HG02610 (cell line): ENCODE data around the gene UGT2B7.
"Not testable (repeated sequence)": the region's sequence is repeated elsewhere in the genome, so short reads cannot be mapped to it uniquely, and the experiment has no call there.

Experiments
- ATAC-seq: cut with Tn5 transposase; IDR thresholded peaks from one replicate; pipeline ENCODE4 v1.9.1; 2021; ENCODE audit warnings: mild to moderate bottlenecking, moderate library complexity; ENCODE audit not compliant: unreplicated experiment

UGT2B7 gene

GRCh38 chr4:69096111-69096656, at the start of gene UGT2B7:
Gene UGT2B7, plus strand, starts transcription at chr4:69096474. Its CDS starts 47 bp downstream, at chr4:69096521.
- no peak for ATAC-seq

DNA sequence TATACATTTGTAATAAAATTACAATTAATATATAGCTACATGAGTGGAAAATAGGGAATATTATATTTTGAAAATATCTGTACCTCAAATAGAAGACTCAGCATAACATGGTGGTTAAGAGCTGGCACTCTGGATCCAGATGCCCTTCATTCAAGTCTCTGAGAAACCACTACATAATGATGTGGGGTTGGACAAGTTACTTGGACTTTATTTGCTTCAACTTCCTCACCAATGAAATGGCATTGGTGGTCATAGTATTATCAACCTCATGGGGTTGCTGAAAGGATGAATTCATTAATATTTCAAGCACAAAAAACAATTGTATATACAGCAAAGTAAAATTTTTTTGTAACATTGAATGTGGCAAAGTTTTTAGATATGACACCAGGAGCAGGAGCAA, 46.4 kb upstream of the UGT2B7 start:
- no peak for ATAC-seq

- ATAC-seq = not testable (repeated sequence)
Measured at GRCh38 chr4:69050853-69051575, 45.3 kb upstream of the UGT2B7 start.

DNA sequence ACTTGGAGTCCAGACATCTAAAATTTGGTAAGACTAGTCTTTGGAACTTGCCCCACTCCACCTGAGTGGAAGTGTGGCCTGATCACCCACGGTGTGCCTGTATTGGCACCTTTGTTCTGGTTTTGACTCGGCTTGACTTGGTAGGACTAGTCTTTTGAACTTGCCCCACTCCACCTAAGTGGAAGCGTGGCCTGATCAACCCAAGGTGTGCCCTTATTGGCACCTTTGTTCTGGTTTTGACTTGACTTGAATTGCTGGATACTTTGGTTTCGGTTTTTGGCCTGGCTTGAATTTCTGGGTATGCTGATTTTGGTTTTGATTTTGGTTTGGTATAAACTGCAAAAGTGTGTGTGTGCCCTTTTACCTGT, 44.7 kb upstream of the UGT2B7 start:
- no peak for ATAC-seq

DNA sequence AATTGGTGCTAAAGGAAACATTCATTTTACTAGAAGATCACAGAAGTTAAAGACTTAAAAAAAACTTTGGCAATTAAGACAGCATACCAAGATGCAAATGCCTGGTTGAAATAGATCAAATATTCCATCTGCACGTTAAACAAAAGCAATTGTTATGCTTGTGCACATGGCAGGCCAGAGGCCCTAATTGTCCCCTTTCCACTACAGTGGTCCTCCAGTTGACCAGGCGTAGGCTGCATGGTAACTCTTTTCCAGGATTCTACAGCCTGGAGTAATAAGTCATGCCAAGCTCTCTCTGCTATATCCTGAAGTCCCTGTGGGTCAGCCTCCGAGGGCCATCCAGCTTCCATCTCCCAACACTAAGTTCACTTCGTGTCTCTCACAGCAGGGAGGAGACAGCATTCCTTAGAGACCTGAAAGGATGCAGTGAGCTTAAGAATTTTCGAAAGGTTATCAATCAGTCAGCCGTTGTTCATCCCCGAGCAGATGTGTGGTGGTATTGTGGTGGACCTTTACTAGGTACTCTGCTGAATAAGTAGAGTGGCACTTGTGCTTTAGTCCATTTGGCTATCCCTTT, 42.9 kb upstream of the UGT2B7 start:
- not testable (repeated sequence) for ATAC-seq

DNA sequence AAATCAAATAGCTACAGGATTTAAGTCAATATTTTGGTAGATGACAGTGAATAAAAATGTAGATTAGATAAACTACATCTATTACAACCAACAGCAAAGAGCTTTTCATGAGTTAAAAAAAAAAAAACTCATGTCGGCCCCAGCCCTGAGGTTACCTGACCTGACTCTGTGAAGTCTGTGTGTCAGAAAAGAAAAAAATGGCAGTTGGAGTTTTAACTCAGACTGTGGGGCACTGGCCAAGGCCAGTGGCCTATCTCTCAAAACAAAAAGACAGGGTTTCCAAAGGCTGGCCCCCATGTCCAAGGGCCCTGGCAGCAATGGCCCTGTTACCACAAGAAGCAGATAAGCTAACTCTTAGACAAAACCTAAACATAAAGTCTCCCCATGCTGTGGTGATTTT, 42.2 kb upstream of the UGT2B7 start:
- ATAC-seq = not testable (repeated sequence)

DNA sequence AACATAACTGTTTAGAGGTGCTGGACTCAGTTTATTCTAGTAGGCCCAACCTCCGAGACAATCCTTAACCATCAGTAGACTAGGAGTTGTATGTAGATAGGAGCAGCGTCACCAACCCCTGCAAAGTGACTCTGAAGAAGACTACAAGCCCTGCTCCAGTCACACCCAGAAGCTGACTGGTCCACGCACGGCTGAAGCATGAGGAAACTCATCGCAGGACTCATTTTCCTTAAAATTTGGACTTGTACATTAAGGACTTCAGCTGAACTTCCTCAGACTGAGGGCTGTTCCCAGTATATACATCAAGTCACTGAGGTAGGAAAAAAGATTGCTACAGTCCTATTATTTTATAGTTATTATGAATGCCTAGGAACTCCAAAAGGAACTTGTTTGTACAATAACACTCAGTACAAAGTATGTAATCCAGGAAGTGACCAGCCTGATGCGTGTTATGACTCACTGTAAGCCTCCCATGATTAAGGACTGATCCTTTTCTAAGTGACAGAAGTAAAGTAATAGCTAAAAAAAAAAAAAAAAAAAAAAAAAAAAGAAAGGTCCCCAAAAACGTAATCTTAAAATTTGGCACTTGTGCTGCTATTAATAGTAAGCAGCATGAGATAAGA, 41.6 kb upstream of the UGT2B7 start:
- ATAC-seq = peak; percentile 57

DNA sequence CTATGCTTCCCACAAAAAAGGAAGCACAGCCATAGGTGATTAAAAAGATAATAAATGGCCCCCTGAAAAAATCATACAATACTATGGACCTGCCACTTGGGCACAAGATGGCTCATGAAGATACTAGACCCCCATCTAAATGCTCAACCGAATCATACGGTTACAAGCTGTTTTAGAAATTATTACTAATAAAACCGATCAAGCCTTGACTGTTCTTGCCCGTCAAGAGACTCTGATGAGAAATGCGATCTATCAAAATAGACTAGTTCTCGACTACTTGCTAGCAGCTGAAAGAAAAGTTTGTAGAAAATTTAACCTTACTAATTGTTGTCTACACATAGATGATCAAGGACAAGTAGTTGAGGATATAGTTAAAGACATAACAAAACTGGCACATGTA, 40.1 kb upstream of the UGT2B7 start:
- no peak for ATAC-seq

- peak; percentile 39 for ATAC-seq
Measured at GRCh38 chr4:69056921-69057550, 39.2 kb upstream of the UGT2B7 start.

GRCh38 chr4:69057620-69058409, 38.5 kb upstream of the UGT2B7 start:
- ATAC-seq = peak; percentile 80

GRCh38 chr4:69058410-69059059, 37.7 kb upstream of the UGT2B7 start:
- ATAC-seq = no peak

DNA sequence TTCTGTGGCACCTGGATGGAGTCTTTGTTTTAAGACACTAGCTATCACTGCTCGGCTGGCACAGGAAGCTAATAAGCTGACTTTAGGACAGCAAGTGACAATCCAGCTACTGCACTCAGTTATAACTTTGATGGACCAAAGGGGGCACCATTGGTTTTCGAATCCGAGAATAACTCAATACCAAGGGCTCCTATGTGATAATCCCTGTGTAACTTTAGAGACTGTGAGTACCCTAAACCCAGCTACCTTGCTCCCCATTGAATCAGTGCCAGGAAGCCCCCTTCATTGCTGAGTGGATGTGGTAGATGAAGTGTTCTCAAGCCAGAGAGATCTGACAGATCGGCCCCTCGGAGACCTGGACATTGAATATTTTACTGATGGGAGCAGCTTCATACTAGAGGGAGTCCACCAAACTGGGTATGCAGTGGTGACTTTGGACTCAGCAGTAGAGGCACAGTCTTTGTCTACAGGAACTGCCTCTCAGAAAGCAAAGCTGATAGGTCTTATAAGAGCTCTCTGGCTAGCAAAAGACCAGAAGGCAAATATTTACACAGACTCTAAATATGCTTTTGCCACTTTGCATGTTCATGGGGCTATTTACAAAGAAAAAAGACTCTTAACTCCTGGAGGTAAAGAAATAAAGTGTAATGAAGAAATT, 35.5 kb upstream of the UGT2B7 start:
- ATAC-seq = no peak

DNA sequence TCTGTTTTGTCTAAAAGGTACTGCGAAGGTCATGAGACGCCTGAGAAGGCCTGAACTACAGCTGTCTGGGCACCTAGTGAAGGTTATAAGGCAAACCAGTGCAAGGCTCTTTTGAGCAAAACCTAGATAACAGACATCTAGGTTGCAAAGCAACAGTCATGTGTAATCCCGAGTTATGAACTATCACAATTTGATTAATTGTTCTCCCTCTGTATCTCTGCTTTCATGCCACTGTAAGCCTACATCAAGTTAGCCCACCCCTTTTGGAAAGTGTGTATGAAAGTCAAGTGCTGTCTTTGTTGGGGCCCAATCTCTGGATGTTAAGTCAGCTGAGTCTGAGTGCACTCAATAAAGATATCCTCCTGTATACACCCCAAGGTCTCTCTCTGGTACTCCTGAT, 31.9 kb upstream of the UGT2B7 start:
- no peak for ATAC-seq

DNA sequence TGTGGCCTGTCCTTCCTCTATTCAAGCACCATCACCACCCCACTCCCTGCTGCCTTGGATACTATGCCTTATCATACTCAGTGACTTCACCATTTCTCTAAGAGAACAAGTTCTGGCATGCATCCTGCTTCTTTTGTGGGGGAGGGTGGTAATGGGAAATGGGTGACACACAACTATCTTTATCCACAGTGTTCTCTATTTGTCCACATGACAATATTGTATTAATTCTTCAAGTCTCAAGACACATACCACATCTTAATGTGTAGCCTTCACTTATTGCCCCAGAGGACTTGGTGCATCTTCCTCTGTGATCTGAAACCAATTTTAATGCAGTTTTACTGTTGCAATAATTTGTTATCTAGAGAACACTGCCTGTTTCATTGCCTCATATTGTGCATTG, 29.3 kb upstream of the UGT2B7 start:
- ATAC-seq = no peak

DNA sequence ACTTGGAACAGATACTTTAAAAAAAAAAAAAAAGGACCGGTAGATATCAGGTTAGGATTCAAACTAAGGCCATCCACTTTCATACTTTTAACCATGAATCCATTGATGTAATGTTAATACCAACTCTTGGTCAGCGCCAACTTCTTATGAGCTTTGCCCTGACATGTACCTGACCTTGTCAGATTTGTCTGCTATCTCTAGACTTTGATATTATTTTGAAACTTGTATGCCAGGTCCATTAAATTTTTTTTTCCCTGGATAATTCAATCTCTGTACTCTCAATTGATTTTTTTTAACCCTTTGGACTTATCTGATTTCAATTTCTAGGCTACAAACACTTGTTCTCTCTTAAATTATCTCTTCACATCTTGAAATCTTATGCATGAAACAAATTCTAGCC, 27.2 kb upstream of the UGT2B7 start:
- ATAC-seq = no peak

DNA sequence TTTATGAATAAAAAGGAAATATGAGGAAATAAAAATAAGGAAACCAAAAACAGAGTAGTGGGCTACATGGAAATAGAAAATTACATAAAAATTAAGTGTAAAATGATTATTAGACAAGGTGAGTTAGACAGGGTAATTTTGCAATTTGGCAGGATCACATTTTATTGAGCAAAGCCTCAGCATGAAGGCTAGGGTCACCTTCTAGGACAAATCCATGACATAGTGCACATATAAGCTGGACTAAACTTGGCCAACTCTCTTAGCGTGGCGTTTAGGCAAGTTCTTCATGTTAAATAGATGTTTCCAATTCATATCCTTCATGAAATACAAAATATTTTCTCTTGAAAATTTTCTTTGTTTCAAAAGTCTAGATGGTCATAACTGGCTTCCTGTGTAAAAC, 25.7 kb upstream of the UGT2B7 start:
- no peak for ATAC-seq

DNA sequence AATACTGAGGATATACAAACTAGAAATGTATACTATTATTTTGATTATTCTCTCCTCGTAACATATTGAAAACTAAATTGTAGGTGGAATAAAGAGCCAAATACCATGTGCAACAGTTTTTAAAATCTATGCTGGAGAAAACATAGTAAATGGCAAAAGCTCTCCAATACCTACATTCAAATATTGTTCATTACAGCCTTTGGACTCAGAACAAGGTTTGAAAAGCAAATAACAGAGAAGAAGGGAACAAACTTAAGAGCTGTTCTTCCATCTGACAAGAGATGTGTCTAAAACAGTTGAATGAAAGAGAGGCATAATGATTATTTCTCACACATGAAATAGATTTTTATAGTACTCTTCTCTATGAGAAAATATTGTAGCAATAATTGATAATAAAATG, 25.0 kb upstream of the UGT2B7 start:
- no peak for ATAC-seq

DNA sequence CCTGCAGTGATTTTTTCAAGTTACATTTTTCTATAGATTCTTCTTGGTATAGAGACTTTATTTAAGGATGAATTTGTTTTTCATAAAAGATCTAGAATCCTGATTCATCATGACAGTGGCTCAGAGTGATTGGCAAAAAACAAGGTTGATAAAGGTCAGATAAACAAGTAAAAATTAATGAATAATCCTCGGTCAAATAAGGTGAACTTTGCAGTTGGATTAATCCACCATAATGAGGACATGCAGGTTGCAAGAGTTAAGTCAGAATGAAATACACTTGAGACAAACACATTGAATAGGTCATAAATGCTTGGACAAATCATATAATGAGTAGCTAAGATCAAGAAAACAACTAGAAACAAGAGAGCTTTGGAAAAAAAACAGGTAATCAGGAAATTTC, 22.9 kb upstream of the UGT2B7 start:
- ATAC-seq = no peak

DNA sequence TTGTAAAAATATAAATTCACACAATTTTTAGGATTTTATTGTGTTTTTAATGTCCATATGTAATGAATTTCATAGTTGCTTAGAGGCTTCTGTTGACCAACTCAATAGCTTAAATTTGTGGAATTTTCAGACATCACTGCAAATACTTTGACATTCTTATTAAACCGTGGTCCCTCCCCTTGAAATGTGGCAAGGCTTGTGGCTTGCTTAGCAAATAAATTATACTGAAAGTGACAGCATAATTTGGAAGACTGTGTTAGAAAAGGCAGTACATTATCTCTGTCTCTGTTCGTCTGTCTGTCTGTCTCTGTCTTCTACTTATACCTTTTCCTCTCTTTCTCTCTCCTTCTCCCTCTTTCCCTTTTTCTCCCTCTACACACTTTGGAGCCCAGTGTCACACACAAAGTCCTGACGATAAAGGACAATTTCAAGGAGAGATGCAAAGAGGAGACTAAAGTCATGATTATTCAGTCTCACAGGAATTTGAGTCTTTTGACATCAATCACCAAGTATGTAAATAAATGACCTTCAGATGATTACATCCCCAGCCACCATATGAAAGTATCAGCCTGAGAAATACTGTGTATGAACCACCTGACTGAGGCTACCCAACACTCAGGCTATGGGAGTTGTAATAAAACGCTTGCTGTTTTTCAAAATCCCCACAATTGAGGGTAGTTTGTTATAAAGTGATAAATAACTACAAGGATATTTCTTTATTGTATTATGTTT, 21.0 kb upstream of the UGT2B7 start:
- no peak for ATAC-seq
